GM12872 (cell line): Measurements from ENCODE around the gene TMEM164.

ENCODE experiments used
- CTCF ChIP-seq: IDR thresholded peaks from 3 replicates; pipeline ENCODE4 v1.5.1; 2011; ENCODE audit warnings: low read depth, mild to moderate bottlenecking, low read length, moderate library complexity; ENCODE audit not compliant: insufficient read depth

The TMEM164 gene

GRCh38 chrX:110006161-110006560, 3.2 kb downstream of the TMEM164 start:
- TF ChIP-seq CTCF, result no peak

GRCh38 chrX:110006821-110007375, 4.0 kb downstream of the TMEM164 start:
- no peak for TF ChIP-seq CTCF

DNA sequence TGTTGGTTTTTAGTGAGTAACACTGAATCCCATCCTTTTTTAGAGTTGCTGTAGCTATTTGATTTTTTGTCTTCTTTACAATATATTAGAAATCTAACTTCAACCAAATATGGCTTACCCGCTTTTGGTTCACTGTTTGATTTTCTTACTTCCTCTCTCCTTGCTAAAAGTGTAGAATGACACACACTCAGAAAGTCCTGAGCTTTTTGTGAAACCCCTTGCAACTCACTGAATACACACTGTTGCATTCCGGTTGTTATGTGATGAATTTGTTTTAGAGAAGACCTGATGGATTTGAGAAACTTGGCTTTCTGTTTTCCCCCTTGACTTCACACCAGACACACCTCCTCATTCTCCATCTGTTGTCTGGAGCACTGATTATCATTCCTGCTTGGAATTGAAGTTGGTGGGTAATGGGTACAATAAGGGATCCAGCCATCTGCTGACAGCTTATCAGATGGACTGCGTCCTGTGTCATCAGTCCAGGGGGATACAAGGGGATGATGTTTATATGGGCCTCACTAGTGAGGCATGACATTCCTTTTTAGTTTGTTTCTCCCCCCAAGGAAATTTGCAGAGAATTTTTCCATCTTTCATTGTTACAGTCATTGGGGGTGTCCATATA, 5.2 kb downstream of the TMEM164 start:
- no peak for TF ChIP-seq CTCF

DNA sequence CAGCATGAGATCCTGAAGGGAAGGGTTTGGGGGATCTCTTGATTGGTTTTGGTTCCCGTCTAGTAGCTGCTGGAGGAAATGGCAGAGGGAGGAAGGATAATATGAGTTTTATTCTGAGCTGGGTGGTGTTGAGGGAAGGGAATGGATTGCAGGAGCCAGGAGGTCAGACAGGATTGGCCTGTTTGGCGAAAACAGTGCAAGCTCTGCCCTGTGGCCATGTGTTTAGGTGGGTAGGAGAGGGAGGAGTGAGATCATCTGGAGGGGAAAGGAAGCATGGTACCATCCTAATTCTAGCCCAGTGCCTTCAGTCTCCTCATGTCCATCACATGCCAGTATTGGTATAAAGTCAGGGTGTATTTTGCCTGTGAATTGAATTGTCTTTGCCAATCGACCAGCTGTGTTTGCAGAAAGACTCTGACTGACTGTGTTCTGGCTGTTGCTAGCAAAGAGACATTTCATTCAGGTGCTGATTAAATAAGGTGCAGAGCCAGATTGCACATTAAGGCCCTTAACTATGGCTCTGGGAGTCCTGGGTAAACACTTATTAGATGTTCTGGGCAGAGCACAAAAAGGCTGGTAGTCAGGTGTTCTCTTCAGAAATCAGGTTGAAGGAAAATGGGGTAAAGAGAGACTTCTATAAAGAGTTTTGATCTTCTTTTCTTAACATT, 10.0 kb downstream of the TMEM164 start:
- TF ChIP-seq CTCF, result no peak

DNA sequence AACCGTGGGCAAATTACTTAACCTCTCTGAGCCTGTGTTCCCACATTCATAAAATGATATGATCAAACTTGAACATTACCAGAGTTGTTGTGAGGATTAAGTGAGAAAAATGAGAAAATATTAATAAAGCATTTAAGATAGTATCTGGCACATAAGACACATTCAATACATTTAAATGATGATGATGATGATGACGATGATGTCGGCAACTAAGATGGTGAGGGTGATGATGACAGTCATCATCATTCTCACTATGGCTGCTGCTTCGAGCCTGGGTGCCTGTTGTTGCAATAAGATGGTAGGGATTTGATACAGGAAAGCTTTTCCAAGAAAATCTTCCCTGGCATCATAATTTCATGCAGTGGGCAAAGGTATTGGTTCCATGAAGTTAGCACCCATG, 11.1 kb downstream of the TMEM164 start:
- no peak for TF ChIP-seq CTCF

GRCh38 chrX:110015032-110015431, 12.1 kb downstream of the TMEM164 start:
- TF ChIP-seq CTCF, result no peak

DNA sequence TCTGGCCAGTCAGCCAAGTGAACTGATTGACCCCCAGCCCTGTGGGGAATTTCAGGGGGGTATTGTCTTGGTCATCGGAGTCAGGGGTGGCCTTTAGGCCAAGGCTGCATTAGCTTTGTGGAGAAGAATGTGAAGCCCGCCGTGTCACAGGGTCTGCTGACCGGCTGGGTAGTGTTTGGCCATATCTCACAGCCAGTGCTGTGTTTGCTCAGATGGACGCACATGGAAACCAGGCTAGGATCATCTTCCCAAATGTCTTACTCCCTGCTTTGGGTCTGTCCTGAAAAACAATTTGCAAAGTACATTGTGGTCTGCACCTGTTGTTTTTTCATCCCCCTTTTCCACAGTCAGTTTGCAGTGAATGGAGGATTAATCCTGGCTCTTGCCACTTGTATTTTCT, 13.0 kb downstream of the TMEM164 start:
- no peak for TF ChIP-seq CTCF
